ENCODE results near the gene EARS2.
"Not testable (repeated sequence)": the region's sequence is repeated elsewhere in the genome, so short reads cannot be mapped to it uniquely, and the experiment has no call there.

EARS2 gene

DNA sequence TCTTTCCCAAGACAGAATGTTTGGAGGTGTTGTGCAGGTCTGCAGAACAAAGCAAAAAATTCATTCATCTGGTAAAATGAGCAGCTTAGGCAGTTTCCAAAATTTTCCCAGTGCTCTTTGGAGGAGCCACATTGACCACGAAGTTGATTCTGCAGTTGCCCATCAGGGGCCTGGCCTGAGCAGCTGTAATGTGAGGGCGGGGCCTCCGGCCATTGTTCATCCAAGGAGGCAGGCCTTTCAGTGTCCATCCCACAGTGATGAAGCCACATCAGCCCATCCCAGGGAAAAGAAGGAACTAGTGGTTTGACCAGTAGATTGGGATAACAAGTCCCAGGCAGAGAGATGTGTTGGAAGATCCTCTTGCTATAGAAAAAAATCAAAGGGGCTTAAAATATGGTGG, 10.5 kb upstream of the EARS2 start:
- DNase-seq (ENCODE audit: low spot score): no peak

DNA sequence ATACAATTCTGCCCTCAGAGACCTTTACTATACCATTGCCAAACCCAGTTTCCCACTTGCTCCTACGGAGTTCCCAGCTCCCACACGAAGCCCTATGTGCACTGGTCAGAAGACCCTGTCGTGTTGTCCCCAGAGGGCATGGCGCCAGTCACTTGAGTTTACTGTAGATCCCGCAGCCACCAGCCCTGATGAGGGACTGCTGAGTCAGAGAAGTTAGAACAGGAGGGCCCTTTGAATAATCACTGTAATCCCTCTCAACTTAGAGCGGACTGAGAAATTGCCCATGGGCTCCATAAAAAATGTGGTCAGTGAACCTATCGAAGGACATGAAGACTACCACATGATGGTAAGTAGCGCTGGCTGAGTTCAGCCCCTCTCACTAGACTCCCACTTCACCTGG, 9.6 kb upstream of the EARS2 start:
- DNase-seq (ENCODE audit: low spot score): no peak

DNA sequence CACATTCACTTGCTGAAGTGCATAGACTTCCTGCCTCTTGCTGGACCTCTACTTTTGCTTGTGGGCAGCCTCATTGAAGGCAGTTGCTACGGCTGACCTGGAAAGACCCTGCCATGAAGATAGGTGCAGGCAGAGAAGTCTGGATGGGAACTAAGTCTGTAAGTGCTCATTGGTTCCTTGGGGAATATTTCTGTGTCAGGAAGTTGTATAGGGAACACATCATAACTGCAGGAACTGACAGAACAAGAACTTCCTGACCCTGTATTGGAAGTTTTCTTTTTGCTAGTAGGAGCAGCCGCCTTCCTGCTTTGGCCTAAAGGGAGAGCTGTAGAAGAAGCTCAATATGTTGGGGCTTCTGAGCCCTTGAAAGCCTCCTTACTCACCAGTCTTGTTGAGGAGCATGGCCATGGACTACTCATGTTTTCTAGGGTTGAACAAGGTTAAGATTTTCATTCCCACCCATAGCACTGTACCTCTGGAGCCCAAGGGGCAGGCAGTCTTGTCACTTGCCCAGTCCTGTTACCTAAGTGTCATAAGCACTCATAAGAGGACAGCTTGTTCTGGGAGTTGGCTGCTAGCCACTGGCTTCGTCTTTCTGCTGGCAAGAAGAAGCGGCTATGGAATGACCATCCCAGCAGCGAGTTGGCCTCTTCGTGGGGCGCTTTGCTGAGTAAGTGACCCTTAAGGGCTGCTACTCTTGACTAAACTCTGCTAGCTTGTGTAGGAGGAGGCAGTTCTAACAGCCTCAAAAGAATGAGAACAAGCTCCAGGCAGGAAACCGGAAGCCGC, 7.6 kb upstream of the EARS2 start:
- DNase-seq (ENCODE audit: low spot score): no peak

DNA sequence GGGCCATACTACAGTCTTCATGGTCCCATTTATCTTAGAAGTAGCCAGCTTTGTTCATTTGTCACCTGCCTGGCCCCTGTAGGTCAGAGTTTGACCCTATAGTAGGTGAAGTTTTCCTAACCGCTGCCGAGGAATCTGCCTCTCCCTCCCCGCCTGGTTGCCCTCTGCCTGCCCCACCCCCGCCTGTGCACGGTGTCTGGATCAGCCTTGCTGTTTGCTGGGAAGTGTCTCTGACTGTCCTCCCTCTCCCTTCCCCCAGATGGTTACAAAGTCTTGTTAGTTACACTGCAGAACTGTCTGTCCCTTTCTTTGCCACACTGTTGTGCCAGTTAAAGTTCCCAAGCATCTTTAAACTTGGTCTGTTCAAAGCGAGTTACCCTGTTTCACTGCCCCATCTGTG, 6.0 kb upstream of the EARS2 start:
- DNase-seq (ENCODE audit: low spot score): no peak

DNA sequence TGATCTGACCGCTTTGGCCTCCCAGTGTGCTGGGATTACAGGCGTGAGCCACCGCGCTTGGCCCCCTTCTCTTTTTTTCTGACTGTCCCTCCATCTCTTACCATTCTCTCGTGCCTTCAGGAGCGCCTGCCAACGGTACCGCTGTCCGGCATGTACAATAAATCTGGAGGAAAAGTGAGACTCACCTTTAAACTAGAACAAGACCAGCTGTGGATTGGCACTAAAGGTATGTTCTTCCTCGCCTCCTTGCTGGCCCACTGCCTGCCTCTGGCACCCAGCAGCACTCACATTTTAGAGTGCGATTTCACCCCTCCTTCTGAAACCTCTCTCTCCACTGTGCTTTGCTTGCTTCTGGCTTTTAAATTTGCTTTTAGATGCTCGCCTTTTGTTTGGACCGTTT, 5.4 kb upstream of the EARS2 start:
- no peak for DNase-seq (ENCODE audit: low spot score)

DNA sequence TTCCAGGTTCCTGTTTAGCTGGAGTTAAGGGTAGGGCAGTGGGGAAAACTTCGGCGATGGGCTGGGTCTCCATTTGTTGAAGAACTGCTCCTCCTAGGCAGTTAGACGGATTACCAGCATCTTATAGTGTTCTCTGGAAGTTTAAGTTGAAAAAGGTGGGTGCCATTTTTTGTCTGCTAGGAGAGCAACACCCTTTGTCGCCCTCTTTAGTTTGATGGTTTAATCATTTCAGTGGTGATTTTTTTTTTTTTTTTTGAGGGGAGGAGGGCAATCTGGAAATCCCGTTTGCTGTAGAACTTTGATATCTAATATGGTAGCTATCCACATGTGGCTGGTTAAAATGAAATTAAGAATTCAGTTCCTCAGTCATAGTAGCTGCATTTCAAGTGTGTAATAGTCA, 4.4 kb upstream of the EARS2 start:
- DNase-seq (ENCODE audit: low spot score): no peak

DNA sequence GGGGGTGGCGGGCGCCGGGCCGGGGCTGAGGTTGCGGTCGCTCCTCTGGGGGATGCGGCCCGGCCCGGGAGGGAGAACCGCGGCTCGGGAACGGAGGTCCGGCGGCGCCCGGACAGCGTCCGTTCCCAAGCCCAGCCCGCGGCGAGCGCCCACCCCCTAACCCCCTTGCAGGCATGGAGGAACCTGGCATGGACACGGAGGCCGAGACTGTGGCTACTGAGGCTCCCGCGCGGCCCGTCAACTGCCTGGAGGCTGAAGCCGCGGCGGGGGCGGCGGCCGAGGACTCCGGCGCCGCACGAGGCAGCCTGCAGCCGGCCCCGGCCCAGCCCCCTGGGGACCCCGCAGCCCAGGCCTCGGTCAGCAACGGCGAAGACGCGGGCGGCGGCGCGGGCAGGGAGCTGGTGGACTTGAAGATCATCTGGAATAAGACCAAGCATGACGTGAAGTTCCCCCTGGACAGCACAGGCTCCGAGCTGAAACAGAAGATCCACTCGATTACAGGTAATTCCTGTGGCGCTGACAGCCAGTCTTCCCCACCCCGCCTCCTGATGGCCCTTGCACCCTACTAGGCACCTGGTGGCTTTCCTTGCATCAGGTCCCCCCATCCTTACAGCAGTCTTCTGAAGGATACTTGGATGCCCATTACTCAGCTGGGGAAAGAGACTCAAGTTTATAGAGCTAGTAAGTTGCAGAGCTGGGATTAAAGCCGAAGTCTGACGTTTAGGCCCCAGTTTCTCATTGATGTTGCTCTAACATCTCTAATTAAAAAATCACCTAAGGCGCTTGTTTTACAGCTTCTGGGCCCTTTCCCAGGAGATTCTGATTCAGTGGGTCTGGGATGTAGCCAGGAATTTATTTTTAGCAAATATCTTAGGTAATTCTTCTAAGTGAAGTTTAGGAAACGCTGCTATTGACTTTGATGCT, 891 bp upstream of the EARS2 start:
- DNase-seq (ENCODE audit: low spot score): no peak

DNA sequence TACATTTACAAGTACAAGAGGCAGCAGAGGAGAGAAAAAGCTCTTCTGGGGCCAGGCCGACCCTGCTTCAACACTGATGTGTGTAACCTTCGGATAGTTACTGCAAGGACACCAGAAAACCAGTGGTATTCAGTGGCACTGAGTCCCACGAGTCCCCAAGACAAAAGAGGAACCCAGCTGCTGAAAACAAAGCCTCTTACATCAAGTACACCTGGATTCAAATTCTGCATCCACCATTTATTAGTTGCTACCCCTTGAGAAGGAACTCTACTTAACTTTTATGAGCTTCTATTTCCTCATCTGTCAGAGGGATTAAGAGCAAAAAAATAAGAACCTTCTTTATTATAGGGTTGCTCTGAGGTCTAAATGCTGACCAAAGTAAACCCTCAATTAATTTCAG, 2.6 kb downstream of the EARS2 start:
- DNase-seq (ENCODE audit: low spot score): no peak

DNA sequence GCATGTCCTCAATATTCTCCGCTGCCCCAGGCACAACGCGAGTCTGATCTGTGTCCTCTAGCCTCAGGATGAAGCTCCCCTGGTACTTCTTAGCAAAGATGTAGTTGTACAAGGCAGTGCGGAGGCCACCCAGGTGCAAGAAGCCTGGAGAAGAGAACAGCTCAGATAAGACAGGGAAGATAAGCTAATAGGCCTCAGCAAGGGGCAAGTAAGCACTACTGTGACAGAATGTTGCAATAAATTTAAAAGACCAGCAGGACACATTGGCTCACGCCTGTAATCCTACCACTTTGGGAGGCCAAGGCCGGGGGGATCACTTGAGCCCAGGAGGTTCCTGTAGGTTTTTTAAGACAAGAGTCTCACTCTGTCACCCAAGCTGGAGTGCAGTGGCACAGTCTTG, 5.0 kb downstream of the EARS2 start:
- DNase-seq (ENCODE audit: low spot score): no peak

DNA sequence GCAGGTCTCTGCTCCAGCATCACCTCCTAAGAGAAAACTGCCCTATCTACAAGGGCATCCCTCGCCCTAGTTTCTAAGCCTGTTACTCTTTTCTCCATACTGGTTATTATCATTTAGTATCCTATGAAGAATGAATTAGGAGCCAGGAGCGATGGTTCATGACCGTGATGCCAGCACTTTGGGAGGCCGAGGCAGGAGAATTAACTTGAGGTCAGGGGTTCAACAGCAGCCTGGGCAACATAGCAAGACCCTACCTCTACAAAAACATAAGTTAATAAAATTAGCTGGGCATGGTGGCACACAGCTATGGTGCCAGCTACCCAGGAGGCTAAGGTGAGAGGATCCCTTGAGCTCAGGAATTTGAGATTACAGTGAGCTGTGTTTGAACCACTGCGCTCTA, 7.2 kb downstream of the EARS2 start:
- no peak for DNase-seq (ENCODE audit: low spot score)

DNA sequence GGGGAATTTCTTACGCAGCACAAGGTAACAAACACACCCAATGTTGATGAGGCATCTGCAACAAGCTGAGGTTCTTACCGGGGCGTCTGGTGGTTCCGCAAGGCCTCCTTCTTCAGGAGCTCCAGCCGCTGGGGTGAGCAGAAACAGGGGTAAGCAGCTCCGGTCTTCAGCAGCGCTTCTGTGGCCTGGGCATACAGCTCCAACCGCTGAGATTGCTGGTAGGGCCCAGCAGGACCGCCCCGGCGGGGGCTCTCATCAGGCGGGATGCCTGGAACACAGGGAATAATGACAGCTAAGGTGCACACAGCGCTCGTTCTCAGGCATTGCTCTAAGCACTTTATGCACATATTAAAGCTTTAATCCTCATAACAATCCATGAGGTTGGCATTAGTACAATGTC, 12.7 kb downstream of the EARS2 start:
- DNase-seq (ENCODE audit: low spot score): no peak

DNA sequence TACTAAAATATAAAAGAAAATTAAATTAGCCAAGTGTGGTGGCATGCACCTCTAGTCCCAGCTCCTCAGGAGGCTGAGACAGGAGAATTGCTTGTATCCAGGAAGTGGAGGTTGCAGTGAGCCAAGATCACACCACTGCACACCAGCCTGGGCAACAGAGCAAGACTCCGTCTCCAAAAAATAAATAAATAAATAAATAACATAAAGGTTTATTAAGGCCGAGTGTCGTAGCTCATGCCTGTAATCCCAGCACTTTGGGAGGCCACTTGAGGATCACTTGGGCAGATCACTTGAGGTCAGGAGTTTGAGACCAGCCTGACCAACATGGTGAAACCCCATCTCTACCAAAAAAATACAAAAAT, 16.4 kb downstream of the EARS2 start:
- DNase-seq (ENCODE audit: low spot score): not testable (repeated sequence)

DNA sequence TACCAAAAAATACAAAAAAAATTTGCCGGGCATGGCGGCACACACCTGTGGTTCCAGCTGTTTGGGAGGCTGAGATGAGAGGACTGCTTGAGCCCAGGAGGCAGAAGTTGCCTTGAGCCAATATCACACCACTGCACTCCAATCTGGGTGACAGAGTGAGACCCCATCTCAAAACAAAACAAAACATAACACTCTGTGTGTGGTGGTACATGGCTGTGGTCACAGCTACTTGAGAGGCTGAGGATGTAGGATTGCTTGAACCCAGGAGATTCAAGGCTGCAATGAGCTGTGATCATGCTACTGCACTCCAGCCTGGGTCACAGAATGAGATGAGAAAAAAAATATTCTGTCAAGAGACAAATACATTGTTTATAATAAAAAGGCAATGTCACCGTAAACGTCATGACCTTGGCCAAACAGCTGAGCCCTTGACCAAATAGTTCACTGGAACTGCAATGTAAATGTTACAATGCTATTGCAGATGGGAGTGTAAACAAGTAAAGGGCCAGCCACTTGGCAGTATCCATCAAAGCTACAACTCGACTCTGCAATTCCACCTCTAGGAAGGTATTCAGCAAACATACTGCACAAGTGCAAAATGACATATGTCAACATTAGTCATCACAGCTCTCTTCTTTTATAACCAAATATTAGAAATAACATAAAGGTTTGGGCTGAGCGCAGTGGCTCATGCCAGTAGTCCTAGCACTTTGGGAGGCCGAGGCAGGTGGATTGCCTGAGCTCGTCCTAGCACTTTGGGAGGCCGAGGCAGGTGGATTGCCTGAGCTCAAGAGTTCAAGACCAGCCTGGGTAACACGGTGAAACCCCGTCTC, 16.9 kb downstream of the EARS2 start:
- no peak for DNase-seq (ENCODE audit: low spot score)

DNA sequence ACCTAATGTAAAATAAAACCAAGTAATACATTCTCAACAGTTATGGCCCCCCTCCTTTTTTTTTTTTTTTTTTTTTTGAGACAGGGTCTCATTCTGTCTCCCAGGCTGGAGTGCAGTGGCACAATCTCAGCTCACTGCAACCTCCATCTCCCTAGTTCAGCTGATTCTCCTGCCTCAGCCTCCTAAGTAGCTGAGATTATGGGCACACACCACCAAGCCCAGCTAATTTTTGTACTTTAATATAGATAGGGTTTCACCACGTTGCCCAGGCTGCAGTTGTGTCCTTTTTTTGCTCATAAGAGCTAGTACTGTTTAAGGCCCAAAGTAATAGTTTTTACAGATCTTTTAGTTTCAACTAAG, 18.3 kb downstream of the EARS2 start:
- no peak for DNase-seq (ENCODE audit: low spot score)

DNA sequence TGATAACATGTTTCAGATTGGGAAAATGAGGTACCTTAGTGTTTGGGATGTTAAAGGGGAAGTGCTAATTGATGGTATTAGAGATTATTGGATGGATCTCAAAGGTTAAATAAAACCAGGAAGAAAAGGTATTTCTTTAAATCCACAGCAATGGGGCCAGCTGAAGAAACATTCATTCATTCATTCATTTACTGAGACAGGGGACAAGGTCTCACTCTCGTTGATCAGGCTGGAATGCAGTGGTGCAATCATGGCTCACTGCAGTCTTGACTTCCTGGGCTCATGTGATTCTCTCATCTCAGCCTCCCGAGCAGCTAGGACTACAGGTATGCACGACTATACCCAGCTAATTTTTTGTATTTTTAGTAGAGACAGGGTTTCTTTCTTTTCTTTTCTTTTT, 19.8 kb downstream of the EARS2 start:
- DNase-seq (ENCODE audit: low spot score): no peak

DNA sequence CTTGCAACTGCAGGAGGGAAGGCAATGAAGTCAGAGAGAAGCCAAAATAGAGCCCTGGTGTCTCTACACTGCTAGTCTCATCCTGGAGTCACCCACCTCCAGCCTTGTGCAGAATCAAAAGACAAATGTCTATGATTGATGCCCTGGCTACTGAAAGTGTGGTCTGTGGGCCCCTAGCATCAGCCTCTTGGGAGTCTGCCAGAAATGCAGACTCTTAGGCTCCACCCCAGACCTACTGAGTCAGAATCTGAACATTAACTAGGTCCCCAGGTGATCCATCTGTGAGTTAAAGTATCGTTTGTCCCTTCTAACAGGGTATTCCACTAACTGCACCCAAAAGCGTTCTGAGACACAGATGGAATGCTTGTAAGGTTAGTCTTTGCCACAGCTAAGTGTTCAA, 21.2 kb downstream of the EARS2 start:
- DNase-seq (ENCODE audit: low spot score): no peak

DNA sequence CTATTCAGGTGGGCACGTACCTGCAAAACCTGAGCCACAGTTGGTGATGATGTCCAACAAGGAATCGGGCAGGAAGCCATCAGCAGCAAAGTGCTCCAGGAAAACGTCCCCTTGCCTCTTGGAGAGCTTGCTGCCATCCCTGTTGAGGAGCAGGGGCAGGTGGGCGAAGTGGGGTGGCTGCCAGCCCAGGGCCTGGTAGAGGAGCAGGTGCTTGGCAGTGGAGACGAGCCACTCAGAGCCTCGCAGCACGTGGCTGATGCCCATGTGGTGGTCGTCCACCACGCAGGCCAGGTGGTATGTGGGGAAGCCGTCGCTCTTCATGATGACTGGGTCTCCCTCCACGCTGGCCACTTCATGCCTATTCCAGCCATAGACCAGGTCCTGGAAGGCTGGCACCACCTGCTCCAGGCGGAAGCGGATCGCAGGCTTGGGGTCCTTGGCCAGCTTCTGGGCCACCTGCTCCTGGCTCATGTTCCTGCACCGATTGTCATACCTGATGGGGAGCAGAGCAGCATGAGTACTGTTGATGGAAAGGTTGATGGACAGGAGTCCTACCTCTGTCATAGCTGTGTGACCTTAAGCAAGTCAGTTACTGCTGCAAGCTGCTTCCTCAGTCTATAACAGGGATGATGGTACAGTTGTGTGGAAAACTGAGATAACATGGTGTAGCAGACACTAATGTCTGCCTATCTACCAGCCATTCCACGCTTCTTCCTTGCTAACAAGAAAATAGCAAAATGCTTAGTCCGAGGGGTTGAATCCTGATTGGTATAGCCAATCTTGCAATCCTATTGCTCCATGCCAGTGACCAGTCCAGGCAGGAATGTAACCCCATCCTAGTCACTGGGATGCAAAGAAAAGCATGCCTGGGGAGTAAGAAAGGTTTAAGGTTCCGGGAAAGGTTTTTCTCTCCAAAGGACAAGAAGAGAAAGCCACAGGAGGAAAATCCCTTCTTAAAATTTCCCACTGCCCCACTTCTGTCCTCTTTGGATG, 22.0 kb downstream of the EARS2 start:
- no peak for DNase-seq (ENCODE audit: low spot score)

DNA sequence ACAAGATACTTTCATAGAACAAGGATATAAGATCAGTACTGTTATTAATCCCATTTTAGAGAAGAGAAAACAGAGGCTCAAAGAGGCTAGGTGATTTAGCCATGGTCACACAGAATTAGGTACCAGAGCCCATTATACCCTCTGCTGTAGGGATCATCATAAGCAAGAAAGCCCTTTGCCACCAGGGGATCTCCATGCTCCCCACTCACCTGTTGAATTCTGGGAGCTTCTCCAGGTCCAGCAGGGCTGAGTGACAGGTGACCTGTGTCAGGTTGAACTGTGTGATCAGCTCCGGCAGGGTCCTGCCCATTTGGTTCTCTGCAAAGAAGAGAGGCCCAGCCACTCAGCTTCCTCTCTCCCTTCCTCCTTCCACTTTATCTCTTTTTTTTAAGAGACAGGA, 24.7 kb downstream of the EARS2 start:
- DNase-seq (ENCODE audit: low spot score): no peak

DNA sequence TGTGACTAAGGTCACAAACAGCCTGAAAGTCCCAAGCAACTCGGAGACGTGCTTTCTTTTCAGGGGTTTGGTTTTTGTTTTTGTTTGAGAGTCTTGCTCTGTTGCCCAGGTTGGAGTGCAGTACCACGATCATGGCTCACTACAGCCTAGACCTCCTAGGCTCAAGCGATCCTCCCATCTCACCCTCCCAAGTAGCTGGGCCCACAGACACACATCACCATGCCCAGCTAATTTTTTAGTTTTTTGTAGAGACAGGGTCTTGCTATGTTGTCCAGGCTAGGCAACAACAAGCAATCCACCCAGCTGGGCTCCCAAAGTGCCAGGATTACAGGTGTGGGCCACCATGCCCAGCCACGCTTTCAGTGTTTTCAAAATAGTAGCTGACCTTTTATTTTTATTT, 27.1 kb downstream of the EARS2 start:
- no peak for DNase-seq (ENCODE audit: low spot score)

DNA sequence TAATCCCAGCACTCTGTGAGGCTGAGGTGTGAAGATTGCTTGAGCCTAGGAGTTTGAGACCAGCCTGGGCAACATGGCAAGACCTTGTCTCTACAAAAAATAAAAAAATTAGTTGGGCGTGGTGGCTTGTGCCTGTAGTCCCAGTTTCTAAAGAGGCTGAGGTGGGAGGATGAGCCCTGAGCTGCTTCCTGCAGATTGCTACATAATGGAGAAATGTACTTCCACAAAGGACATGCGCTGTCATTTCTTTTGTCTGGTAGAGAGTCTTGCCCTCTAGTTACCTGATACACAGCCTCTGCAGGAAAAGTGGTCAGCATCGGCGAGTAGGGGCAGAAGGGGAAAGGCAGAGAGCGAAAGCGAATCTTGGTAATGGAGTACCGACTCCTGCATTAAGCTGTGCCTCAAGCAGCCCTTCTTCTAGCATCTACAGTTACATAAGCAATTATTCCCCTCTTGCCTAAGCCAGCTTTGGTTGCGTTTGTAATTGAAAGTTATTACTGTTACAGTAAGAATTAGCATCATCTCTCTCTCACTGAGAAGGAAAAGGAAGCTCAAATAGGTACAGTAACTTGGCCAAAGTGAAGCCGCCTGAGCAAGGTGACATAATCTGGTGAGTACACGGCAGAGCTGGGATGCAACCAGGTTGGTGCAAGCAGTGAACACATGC, 28.4 kb downstream of the EARS2 start:
- no peak for DNase-seq (ENCODE audit: low spot score)

All from SK-N-DZ (cell line).